CD4-positive, alpha-beta T cell (primary cell): ENCODE measurements around the gene PTCD3. TPM values are rescaled to one million over a fixed set of nuclear protein-coding genes. Genes with fewer than 3 reads are reported as not detected.

ENCODE experiments used
- ATAC-seq: fragments of 200-7000 bp; cut with Tn5 transposase; one replicate; pipeline ENCODE4 v1.10.0; 2022; ENCODE audit warnings: mild to moderate bottlenecking; ENCODE audit not compliant: poor library complexity
- CTCF ChIA-PET: fragments of 350-600 bp; sonication (Branson Sonifier 250); formaldehyde crosslinking; loops from one replicate; lab custom pipeline; 2021; ENCODE audit warnings: antibody characterized with exemption, inconsistent platforms; lab: Charles Lee
- POLR2A ChIA-PET: fragments of 350-600 bp; sonication (Branson Sonifier 250); formaldehyde crosslinking; loops from one replicate; lab custom pipeline; 2021; ENCODE audit warnings: antibody characterized with exemption, inconsistent platforms; lab: Charles Lee
- DNase-seq, 14 experiments: peaks; one replicate each; pipeline ENCODE4 v3.0.0-alpha.2; 2013 to 2020; ENCODE audit warnings: mixed read lengths in 2 of 14
- H3K27ac ChIP-seq, 2 donors: one replicate each; pipeline versions ENCODE4 v1.5.1 to v1.7.0; 2013; ENCODE audit warnings: low read length in 2 of 2, low read depth in 1 of 2, mild to moderate bottlenecking in 1 of 2
- H3K27me3 ChIP-seq, 2 experiments: 1 replicate in 1 of 2; 2 replicates in 1 of 2; pipeline versions ENCODE4 v1.6.1 to v1.7.0; 2013; ENCODE audit warnings: low read length in 2 of 2, control low read depth in 1 of 2, mild to moderate bottlenecking in 1 of 2, moderate library complexity in 1 of 2; ENCODE audit not compliant: insufficient read depth in 2 of 2, control insufficient read depth in 1 of 2
- H3K36me3 ChIP-seq: one replicate; pipeline ENCODE4 v1.6.1; 2013; ENCODE audit warnings: low read length, control low read depth; ENCODE audit not compliant: insufficient read depth
- H3K4me1 ChIP-seq: one replicate; pipeline ENCODE4 v1.6.1; 2013; ENCODE audit warnings: low read length, control low read depth; ENCODE audit not compliant: insufficient read depth
- H3K4me3 ChIP-seq: one replicate; pipeline ENCODE4 v1.5.1; 2013; ENCODE audit warnings: mild to moderate bottlenecking, low read length, moderate library complexity
- H3K9me3 ChIP-seq, 2 experiments: 1 replicate in 1 of 2; 2 replicates in 1 of 2; pipeline versions ENCODE4 v1.6.1 to v1.7.0; 2013; ENCODE audit warnings: low read length in 2 of 2, mild to moderate bottlenecking in 2 of 2, control low read depth in 1 of 2, moderate library complexity in 1 of 2; ENCODE audit not compliant: control insufficient read depth in 1 of 2, insufficient read depth in 1 of 2
- H3K27ac Mint-ChIP-seq: one replicate; pipeline ENCODE4 v1.8.0; 2020; ENCODE audit warnings: mixed read lengths
- H3K27me3 Mint-ChIP-seq: one replicate; pipeline ENCODE4 v1.8.0; 2021; ENCODE audit warnings: mixed read lengths
- H3K36me3 Mint-ChIP-seq: one replicate; pipeline ENCODE4 v1.8.0; 2021; ENCODE audit warnings: low read depth, mixed read lengths
- H3K4me1 Mint-ChIP-seq: one replicate; pipeline ENCODE4 v1.8.0; 2021; ENCODE audit warnings: low read depth, mixed read lengths
- H3K4me3 Mint-ChIP-seq: one replicate; pipeline ENCODE4 v1.8.0; 2020; ENCODE audit warnings: mild to moderate bottlenecking, mixed read lengths
- H3K9me3 Mint-ChIP-seq: one replicate; pipeline ENCODE4 v1.8.0; 2020; ENCODE audit warnings: mixed read lengths
- CTCF ChIP-seq: fragments of 200-600 bp; IDR thresholded peaks from one replicate; pipeline ENCODE4 v1.8.0; 2022; ENCODE audit warnings: antibody characterized with exemption, mild to moderate bottlenecking
- intact Hi-C, 2 experiments: fragments of 100-400 bp; cut with DNase I in 1 of 2; cut with micrococcal nuclease in 1 of 2; formaldehyde crosslinking; loops; one replicate each; pipeline versions ENCODE4 v1.15.1 to v1.9.0; 2023 to 2025; cut with DNase I, micrococcal nuclease
- total RNA-seq, 174 experiments: library from RNA in 2 of 174; stranded (reverse) in 2 of 174; gene quantifications; one replicate each; pipeline ENCODE4 v1.2.3 and lab custom pipeline; 2021 to 2026

Gene PTCD3
- total RNA-seq, 2 experiments from 2014 or later = 154 to 161 TPM

- no peaks in the 10 kb centered on the region for H3K27me3 ChIP-seq
- no peaks in the 10 kb centered on the region for H3K9me3 ChIP-seq
- no peaks in the 10 kb centered on the region for H3K9me3 Mint-ChIP-seq
- H3K36me3 ChIP-seq = peaks cover 94% of the 10 kb centered on the region
- peaks cover 6% of the 10 kb centered on the region for H3K4me1 ChIP-seq
- no peak overlapping the region for H3K27ac ChIP-seq
- H3K36me3 Mint-ChIP-seq = peaks cover 100% of the 10 kb centered on the region
- H3K27me3 Mint-ChIP-seq = no peaks in the 10 kb centered on the region
- CTCF ChIA-PET = no interaction called here
- H3K4me3 ChIP-seq = no peak overlapping the region
- ATAC-seq (no peak), DNase-seq (no peak)
- intact Hi-C loops = loop anchor here in 1 of 2 experiments (10.0 kb wide), 1 partner anchor 319 kb away; no protein-coding TSS in a partner anchor
- peaks cover 19% of the 10 kb centered on the region for H3K4me1 Mint-ChIP-seq
- no peak overlapping the region for H3K27ac Mint-ChIP-seq
- no peak for TF ChIP-seq CTCF
- no peak overlapping the region for H3K4me3 Mint-ChIP-seq
- POLR2A ChIA-PET = interaction anchor here (1.0 kb wide), 1 partner anchor 63 kb away, joined by 3 read pairs; the partner anchor contains the start of gene MRPL35
Measured at GRCh38 chr2:86136141-86136540, 30.1 kb downstream of the PTCD3 start.

DNA sequence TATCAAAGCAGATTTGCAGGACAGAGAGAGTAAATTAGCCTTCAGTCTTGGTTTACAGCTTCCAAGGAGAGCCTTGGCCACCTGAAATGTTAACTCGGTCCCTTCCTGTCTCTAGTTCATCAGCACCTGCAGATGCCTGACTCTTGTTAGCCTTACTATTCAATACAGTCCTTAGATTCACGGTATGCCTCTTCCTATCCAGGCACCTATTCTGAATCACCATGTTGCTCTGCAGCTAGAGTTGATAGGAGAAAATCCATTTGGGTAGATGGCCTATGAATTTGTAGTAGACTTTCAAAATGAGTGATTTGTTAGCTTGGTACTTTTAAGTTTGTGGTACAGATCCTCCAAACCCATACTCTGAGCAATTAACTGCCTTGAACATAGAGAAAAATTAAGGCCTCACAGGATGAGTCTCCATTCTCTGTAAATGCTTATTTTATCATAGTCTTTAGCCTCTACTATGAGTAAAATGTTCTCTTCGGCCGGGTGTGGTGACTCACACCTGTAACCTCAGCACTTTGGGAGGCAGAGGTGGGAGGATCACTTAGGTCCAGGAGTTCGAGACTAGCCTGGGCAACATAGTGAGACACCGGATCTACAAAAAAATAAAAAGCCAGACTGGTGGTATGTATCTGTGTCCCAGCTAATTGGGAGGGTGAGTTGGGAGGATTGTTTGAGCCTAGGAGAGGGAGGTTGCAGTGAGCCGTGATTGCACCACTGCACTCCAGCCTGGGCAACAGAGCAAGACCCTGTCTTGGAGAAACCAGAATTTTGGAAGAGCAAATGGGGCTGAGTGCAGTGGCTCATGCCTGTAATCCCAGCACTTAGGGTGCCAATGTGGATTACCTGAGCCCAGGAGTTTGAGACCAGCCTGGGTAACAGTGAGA is 32.9 kb downstream of the PTCD3 start:
- CTCF ChIA-PET = interaction anchor here (1.3 kb wide), 1 partner anchor 12 kb away, joined by 5 read pairs; no protein-coding TSS in a partner anchor
- POLR2A ChIA-PET = interaction anchor here (0.9 to 2.1 kb wide), 2 partner anchors 11 to 33 kb away, joined by 3 to 4 read pairs; partner anchors contain the start of genes POLR1A and PTCD3
- ATAC-seq (no peak), DNase-seq (no peak)
- Mint-ChIP-seq H3K4me1 (peaks cover 19% of the 10 kb centered on the region), H3K27me3 (no peaks in the 10 kb centered on the region), H3K36me3 (peaks cover 97% of the 10 kb centered on the region), H3K27ac (peak overlapping the region; percentile 42), H3K9me3 (no peaks in the 10 kb centered on the region), H3K4me3 (no peak overlapping the region)
- Histone ChIP-seq H3K4me1 (peaks cover 6% of the 10 kb centered on the region), H3K36me3 (peaks cover 82% of the 10 kb centered on the region), H3K4me3 (no peak overlapping the region), H3K9me3 (no peaks in the 10 kb centered on the region), H3K27ac (no peak overlapping the region), H3K27me3 (no peaks in the 10 kb centered on the region)
- intact Hi-C loops = loop anchor here in 1 of 2 experiments (10.0 kb wide), 1 partner anchor 316 kb away; no protein-coding TSS in a partner anchor
- no peak for TF ChIP-seq CTCF

DNA sequence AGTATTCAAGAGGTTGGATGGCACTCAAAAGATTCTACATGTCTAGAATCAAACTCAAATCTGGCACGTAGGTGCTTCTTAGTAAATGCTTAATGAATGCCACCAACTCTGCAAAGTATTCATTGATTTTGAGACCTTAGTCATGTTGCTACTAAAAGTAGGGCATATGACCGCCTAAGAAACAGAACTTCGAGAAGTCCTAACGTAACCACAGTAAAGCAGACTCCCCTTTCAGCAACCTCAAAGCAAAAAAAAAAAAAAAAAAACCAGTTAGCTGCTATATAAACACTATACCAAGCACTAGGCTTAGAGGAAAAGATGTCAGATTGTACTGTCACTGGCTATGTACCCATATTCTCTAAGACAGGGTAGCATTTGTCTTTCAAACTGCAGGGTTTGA is 33.9 kb downstream of the PTCD3 start:
- Histone ChIP-seq H3K27ac (no peak overlapping the region), H3K36me3 (peaks cover 82% of the 10 kb centered on the region), H3K9me3 (no peaks in the 10 kb centered on the region), H3K4me3 (no peak overlapping the region), H3K4me1 (peaks cover 6% of the 10 kb centered on the region), H3K27me3 (no peaks in the 10 kb centered on the region)
- intact Hi-C loops = loop anchor here in 1 of 2 experiments (10.0 kb wide), 1 partner anchor 315 kb away; no protein-coding TSS in a partner anchor
- ChIA-PET POLR2A (no interaction called here), CTCF (no interaction called here)
- peak in 3 of 14 experiments; percentile 4 to 31 (median 24) for DNase-seq
- Mint-ChIP-seq H3K27me3 (no peaks in the 10 kb centered on the region), H3K36me3 (peaks cover 97% of the 10 kb centered on the region), H3K4me3 (no peak overlapping the region), H3K9me3 (no peaks in the 10 kb centered on the region), H3K4me1 (peaks cover 19% of the 10 kb centered on the region), H3K27ac (peak overlapping the region; percentile 42)
- peak; percentile 57 for ATAC-seq
- TF ChIP-seq CTCF = no peak
